A549 (cell line): ENCODE measurements around the gene P2RX3. TPM values are rescaled to one million over a fixed set of nuclear protein-coding genes. Genes with fewer than 3 reads are reported as not detected.
"Not testable (repeated sequence)": the region's sequence is repeated elsewhere in the genome, so short reads cannot be mapped to it uniquely, and the experiment has no call there.

Experiments used
- ATAC-seq, 2 experiments: fragments of 200-7000 bp in 1 of 2; fragments of >200 bp in 1 of 2; cut with Nextera tagmentation in 1 of 2; cut with Tn5 transposase in 1 of 2; 3 replicates each; pipeline versions ENCODE4 v1.8.0 to v1.9.1; 2018 to 2020; ENCODE audit warnings: mild to moderate bottlenecking in 1 of 2, moderate library complexity in 1 of 2
- CTCF ChIA-PET: fragments of 300-600 bp; sonication (Branson Sonifier 250); formaldehyde crosslinking; extraction: SDS; loops from one replicate; lab custom pipeline; 2021; ENCODE audit warnings: antibody characterized with exemption, inconsistent platforms; lab: Yijun Ruan, JAX
- POLR2A ChIA-PET: fragments of 350-600 bp; formaldehyde crosslinking; extraction: SDS; loops from one replicate; lab custom pipeline; 2021; ENCODE audit warnings: antibody characterized with exemption, inconsistent platforms; lab: Yijun Ruan, JAX
- DNase-seq, 2 experiments: peaks; one replicate each; pipeline versions ENCODE4 v3.0.0 to v3.0.0-alpha.2; 2011 to 2016; ENCODE audit warnings: low read depth in 1 of 2, low spot score in 1 of 2
- FAIRE-seq: peaks from 2 replicates; lab custom pipeline; 2011; peaks lifted over from hg19 to GRCh38; lab: Jason Lieb, UNC
- H3K27ac ChIP-seq, 2 experiments: fragments of >200 bp; sonication (Bioruptor Twin); formaldehyde crosslinking; 3 replicates each; pipeline ENCODE4 v1.5.1; 2016 to 2017
- H3K4me1 ChIP-seq: fragments of >200 bp; sonication (Bioruptor Twin); formaldehyde crosslinking; 3 replicates; pipeline ENCODE4 v1.6.1; 2016
- H3K4me2 ChIP-seq: fragments of >200 bp; sonication (Bioruptor Twin); formaldehyde crosslinking; 3 replicates; pipeline ENCODE4 v1.6.1; 2016
- H3K4me3 ChIP-seq: fragments of >200 bp; sonication (Bioruptor Twin); formaldehyde crosslinking; 3 replicates; pipeline ENCODE4 v1.5.1; 2016
- H3K9me3 ChIP-seq: fragments of >200 bp; sonication (Bioruptor Twin); formaldehyde crosslinking; 3 replicates; pipeline ENCODE4 v1.6.1; 2016
- BHLHE40 ChIP-seq: IDR thresholded peaks from 2 replicates; pipeline ENCODE4 v1.6.1; 2012; ENCODE audit warnings: low read depth, low read length, inconsistent platforms
- CBX8 ChIP-seq: fragments of 200-600 bp; sonication (generic); IDR thresholded peaks from 2 replicates; pipeline ENCODE4 v1.6.1; 2016
- CHD2 ChIP-seq: fragments of 150-350 bp; IDR thresholded peaks from 2 replicates; pipeline ENCODE4 v1.6.1; 2014; ENCODE audit warnings: low read length; ENCODE audit not compliant: partially characterized antibody
- CHD4 ChIP-seq: fragments of 200-600 bp; sonication (generic); IDR thresholded peaks from 2 replicates; pipeline ENCODE4 v1.6.1; 2016; ENCODE audit warnings: antibody characterized with exemption, mild to moderate bottlenecking, borderline replicate concordance
- CTCF ChIP-seq: fragments of >200 bp; sonication (Bioruptor Twin); formaldehyde crosslinking; IDR thresholded peaks from 3 replicates; pipeline ENCODE4 v1.5.1; 2016
- E2F6 ChIP-seq: IDR thresholded peaks from 2 replicates; pipeline ENCODE4 v1.6.1; 2012; ENCODE audit warnings: low read depth, borderline replicate concordance
- ELK1 ChIP-seq: fragments of 150-350 bp; IDR thresholded peaks from 2 replicates; pipeline ENCODE4 v1.6.1; 2014; ENCODE audit warnings: low read depth, mild to moderate bottlenecking, low read length
- EP300 ChIP-seq, 2 experiments: fragments of >200 bp; sonication (Bioruptor Twin); formaldehyde crosslinking; IDR thresholded peaks; 2 replicates in 1 of 2; 3 replicates in 1 of 2; pipeline ENCODE4 v1.6.1; 2016 to 2017
- FOSL2 ChIP-seq, 2 experiments: fragments of 450-650 bp in 1 of 2; fragments of >200 bp in 1 of 2; sonication (Bioruptor Twin) in 1 of 2; formaldehyde crosslinking; IDR thresholded peaks; 2 replicates each; pipeline versions ENCODE4 v1.5.0 to v1.6.1; 2016 to 2020; ENCODE audit warnings: mild to moderate bottlenecking in 1 of 2, moderate library complexity in 1 of 2
- GATA3 ChIP-seq: IDR thresholded peaks from 2 replicates; pipeline ENCODE4 v1.6.1; 2012; ENCODE audit warnings: borderline replicate concordance
- HES2 ChIP-seq: fragments of >200 bp; sonication (Bioruptor Twin); formaldehyde crosslinking; IDR thresholded peaks from 2 replicates; pipeline ENCODE4 v1.6.1; 2016
- HOXA7 ChIP-seq: fragments of 250-450 bp; sonication (Bioruptor Pico); IDR thresholded peaks from 2 replicates; pipeline ENCODE4 v1.5.0; 2020; ENCODE audit warnings: mild to moderate bottlenecking, moderate library complexity
- MAZ ChIP-seq: fragments of 150-350 bp; IDR thresholded peaks from 2 replicates; pipeline ENCODE4 v1.6.1; 2014; ENCODE audit warnings: antibody characterized with exemption, low read depth, low read length, borderline replicate concordance
- MYC ChIP-seq: IDR thresholded peaks from 2 replicates; pipeline ENCODE4 v1.6.1; 2012; ENCODE audit warnings: mild to moderate bottlenecking, inconsistent platforms, low read length, improper control_type of control experiment, borderline replicate concordance
- PHF8 ChIP-seq: fragments of 200-600 bp; sonication (generic); IDR thresholded peaks from 2 replicates; pipeline ENCODE4 v1.6.1; 2016; ENCODE audit warnings: low read depth, mild to moderate bottlenecking, antibody characterized with exemption, moderate library complexity, borderline replicate concordance
- RAD21 ChIP-seq, 2 experiments: fragments of >200 bp in 1 of 2; sonication (Bioruptor Twin) in 1 of 2; formaldehyde crosslinking in 1 of 2; IDR thresholded peaks in 1 of 2; conservative IDR thresholded peaks in 1 of 2; 2 replicates in 1 of 2; 3 replicates in 1 of 2; pipeline ENCODE4 v1.6.1; 2012 to 2018; ENCODE audit warnings: inconsistent platforms in 1 of 2
- RCOR1 ChIP-seq: fragments of 150-350 bp; IDR thresholded peaks from 2 replicates; pipeline ENCODE4 v1.6.1; 2014; ENCODE audit warnings: antibody characterized with exemption, low read length, low read depth
- RNF2 ChIP-seq: fragments of 200-600 bp; sonication (generic); IDR thresholded peaks from 2 replicates; pipeline ENCODE4 v1.6.1; 2016; ENCODE audit warnings: low read depth, mild to moderate bottlenecking, antibody characterized with exemption, moderate library complexity, borderline replicate concordance
- TFCP2L1 ChIP-seq: fragments of 250-450 bp; sonication (Bioruptor Pico); IDR thresholded peaks from 2 replicates; pipeline ENCODE4 v1.5.0; 2021; ENCODE audit warnings: mild to moderate bottlenecking
- ZC3H11A ChIP-seq: fragments of 450-650 bp; IDR thresholded peaks from 2 replicates; pipeline ENCODE4 v1.6.1; 2014; ENCODE audit warnings: antibody characterized with exemption, mild to moderate bottlenecking
- WGBS: methylation state at CpG from one replicate; pipeline ENCODE4 v1.1.6; 2017; ENCODE audit errors: missing lambda C conversion rate; 5-methylcytosine and 5-hydroxymethylcytosine counted together
- polyA plus RNA-seq, 4 experiments: library from polyadenylated mRNA; depleted of rRNA in 3 of 4; stranded (reverse); fragments of >200 nt; fragmentation: RNase III in 1 of 4; extraction: RNeasy Plus Mini Kit Qiagen cat#74134 plus additional on column Dnase treatment in 1 of 4; gene quantifications; 2 replicates in 3 of 4; 3 replicates in 1 of 4; pipeline ENCODE4 v1.2.3, GENCODE V29; 2011 to 2017

Gene P2RX3
- polyA plus RNA-seq, 2 of the 4 experiments (the other 2 are of a cell fraction): 0.05 to 0.37 TPM

GRCh38 chr11:57402188-57403002 lies 64.2 kb downstream of the P2RX3 start:
- TF ChIP-seq HOXA7 (no peak), FOSL2 (IDR thresholded peaks at IDR 0.05) (no peak), FOSL2 (CRISPR knock-in tag; IDR thresholded peaks at IDR 0.05) (peak; percentile 64)
- Histone ChIP-seq H3K27ac (peak overlapping the region in 1 of 2 experiments; percentile 32; a peak in 2 of 6 replicates), H3K4me3 (no peak overlapping the region), H3K4me2 (peak overlapping the region; percentile 25; the same call in 1 of the 3 replicates), H3K9me3 (no peaks in the 10 kb centered on the region), H3K4me1 (peaks cover 36% of the 10 kb centered on the region)
- POLR2A ChIA-PET: no interaction called here
- no peak for FAIRE-seq
- peak; percentile 41 to 56 for DNase-seq
- WGBS: 36% methylated on average over 6 of the region's 6 CpGs
- CTCF ChIA-PET: interaction anchor here (0.6 to 1.4 kb wide), 2 partner anchors 28 to 56 kb away, joined by 3 to 4 read pairs; no protein-coding TSS in a partner anchor
- ATAC-seq: peak; percentile 55 to 65

GRCh38 chr11:57403003-57403801 lies 65.0 kb downstream of the P2RX3 start:
- peak overlapping the region in 1 of 2 experiments; percentile 32; a peak in 1 of 6 replicates for H3K27ac ChIP-seq
- peaks cover 37% of the 10 kb centered on the region for H3K4me1 ChIP-seq
- POLR2A ChIA-PET, ATAC-seq, H3K4me3 ChIP-seq, H3K4me2 ChIP-seq, DNase-seq, H3K9me3 ChIP-seq, FAIRE-seq: not testable (repeated sequence)
- CTCF ChIA-PET: interaction anchor here (1.4 kb wide), 1 partner anchor 55 kb away, joined by 4 read pairs; no protein-coding TSS in a partner anchor
- WGBS: 43% methylated on average over 6 of the region's 6 CpGs

GRCh38 chr11:57403802-57404147 lies 65.6 kb downstream of the P2RX3 start:
- ATAC-seq (no peak), FAIRE-seq (no peak), DNase-seq (no peak)
- TF ChIP-seq HES2 (no peak), FOSL2 (IDR thresholded peaks at IDR 0.05) (no peak), FOSL2 (CRISPR knock-in tag; IDR thresholded peaks at IDR 0.05) (no peak), EP300 (IDR thresholded peaks at IDR 0.05) (no peak), TFCP2L1 (CRISPR knock-in tag) (no peak), RAD21 (conservative IDR thresholded peaks at IDR 0.05 in 1 of 2, IDR thresholded peaks at IDR 0.05 in 1 of 2) (no peak), MAZ (no peak), CTCF (no peak), CHD4 (no peak), RNF2 (no peak), GATA3 (no peak), ELK1 (no peak), E2F6 (no peak), CHD2 (no peak), MYC (no peak), ZC3H11A (no peak), PHF8 (no peak), BHLHE40 (no peak), RCOR1 (no peak), CBX8 (no peak)
- WGBS: 92% methylated on average over 1 of the region's 2 CpGs
- no peak overlapping the region for H3K4me3 ChIP-seq
- peaks cover 37% of the 10 kb centered on the region for H3K4me1 ChIP-seq
- H3K27ac ChIP-seq: no peak overlapping the region
- no peaks in the 10 kb centered on the region for H3K9me3 ChIP-seq
- ChIA-PET POLR2A (no interaction called here), CTCF (no interaction called here)
- no peak overlapping the region for H3K4me2 ChIP-seq
